DMS 273 (cell line): Measurements from ENCODE around the gene XRCC5.
"Not testable (repeated sequence)": the region's sequence is repeated elsewhere in the genome, so short reads cannot be mapped to it uniquely, and the experiment has no call there.

ENCODE experiments used
- DNase-seq: peaks from one replicate; lab custom pipeline; 2025; ENCODE audit not compliant: unreplicated experiment; lab: John Stamatoyannopoulos, UW

XRCC5 gene

DNA sequence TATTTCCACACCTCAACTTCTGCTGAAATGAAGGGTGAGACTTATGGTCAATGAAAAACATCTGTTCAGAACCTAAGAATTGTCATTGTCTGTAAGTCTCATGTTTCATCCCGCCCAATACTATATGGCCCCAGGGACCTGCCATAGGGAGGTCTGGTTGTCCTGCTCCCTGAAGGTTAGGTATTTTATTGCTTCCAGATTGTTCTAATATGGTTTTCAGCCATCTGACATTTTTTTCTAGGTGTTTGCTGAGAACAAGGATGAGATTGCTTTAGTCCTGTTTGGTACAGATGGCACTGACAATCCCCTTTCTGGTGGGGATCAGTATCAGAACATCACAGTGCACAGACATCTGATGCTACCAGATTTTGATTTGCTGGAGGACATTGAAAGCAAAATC lies 7.3 kb downstream of the XRCC5 start:
- peak; percentile 11 for DNase-seq

DNA sequence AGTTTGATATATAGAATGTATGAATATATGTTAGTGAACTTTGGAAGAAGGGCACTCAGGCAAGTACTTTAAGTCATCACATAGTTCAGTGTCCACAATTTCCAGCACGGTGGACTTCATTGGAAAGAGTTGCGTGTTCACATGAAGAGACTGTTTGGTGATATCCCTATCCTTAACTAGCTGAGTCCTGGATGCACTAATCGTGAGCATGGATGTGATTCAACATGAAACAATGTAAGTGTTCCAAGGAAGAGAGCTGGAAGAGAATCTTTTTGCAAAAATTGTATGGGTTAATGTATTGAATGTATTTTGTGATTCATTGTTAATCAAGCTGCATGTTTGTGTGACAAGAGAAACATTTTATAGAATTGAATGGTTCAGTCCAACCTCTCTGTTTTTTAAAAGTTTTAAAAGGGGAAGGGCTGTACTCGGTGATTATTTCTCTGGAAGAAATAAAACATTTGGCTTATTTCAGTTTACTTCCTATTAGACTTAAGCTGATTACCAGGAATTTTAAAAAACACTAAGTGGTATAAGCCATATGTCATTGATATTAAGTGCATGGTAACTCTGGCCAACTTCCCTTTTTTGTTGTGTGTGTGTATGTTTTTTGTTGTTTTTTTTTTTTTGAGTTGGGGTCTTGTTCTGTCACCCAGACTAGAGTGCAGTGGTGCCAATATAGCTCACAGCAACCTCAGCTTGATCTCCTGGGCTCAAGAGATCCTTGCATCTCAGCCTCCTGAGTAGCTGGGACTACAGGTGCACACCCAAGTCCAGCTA lies 8.6 kb downstream of the XRCC5 start:
- DNase-seq: no peak

DNA sequence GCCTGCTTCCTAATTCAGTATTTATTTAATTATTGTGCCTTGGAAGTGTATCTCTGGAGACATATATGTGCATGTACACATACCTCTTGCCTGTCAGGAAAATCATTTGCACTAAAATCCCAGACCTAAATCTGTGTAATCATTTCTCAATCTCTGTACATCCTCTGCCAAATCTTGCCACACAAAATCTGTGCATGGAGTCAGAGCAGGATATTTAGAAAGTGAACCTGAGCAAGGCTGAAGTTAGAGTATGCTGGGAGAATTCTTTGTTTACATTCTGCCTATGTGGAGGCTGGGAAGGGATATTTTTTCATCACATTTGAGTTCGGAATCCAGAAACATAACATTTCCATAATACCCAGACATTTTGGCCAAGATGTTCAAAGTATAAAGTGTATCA lies 9.3 kb downstream of the XRCC5 start:
- no peak for DNase-seq

DNA sequence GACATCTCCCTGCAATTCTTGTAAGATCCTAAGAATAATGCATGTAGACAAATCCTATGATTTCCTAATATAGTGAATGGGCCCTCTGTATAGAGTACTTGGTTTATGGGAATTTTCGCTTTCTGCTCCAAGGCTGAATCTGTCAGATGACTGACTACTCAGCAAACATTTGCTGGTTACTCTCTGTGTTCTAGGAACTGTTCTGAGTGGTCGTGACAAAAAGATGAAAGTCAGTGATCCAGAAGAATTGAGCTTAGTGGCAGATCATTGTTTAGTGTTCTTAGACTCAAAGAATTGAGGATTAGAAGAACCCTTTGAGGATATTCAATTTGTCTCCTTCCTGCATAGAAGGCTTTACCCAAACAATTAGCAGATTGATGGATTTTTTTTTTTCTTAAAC lies 10.0 kb downstream of the XRCC5 start:
- DNase-seq: no peak

GRCh38 chr2:216119986-216120385 lies 10.8 kb downstream of the XRCC5 start:
- no peak for DNase-seq

DNA sequence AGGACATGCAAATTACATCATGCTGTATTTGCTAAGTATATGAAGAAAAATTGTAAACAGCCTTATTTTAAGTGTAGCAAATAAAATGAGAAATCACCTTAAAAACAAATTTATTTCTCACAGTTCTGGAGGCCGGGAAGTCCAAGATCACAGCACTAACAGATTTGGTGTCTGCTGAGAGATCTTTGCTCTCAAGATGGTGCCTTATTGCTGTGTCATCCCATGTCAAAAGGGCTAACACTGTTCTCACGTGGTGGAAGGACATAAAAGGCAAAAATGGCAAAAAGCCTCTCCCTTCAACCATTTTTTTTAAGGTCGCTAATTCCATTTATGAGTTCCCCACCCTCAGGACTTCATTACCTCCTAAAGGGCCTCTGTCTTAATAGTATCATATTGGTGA lies 12.1 kb downstream of the XRCC5 start:
- DNase-seq: no peak

GRCh38 chr2:216126943-216127342 lies 17.8 kb downstream of the XRCC5 start:
- DNase-seq: no peak

- DNase-seq: peak; percentile 86
These were observed 21.3 kb downstream of the XRCC5 start for GRCh38 chr2:216130346-216130971.

DNA sequence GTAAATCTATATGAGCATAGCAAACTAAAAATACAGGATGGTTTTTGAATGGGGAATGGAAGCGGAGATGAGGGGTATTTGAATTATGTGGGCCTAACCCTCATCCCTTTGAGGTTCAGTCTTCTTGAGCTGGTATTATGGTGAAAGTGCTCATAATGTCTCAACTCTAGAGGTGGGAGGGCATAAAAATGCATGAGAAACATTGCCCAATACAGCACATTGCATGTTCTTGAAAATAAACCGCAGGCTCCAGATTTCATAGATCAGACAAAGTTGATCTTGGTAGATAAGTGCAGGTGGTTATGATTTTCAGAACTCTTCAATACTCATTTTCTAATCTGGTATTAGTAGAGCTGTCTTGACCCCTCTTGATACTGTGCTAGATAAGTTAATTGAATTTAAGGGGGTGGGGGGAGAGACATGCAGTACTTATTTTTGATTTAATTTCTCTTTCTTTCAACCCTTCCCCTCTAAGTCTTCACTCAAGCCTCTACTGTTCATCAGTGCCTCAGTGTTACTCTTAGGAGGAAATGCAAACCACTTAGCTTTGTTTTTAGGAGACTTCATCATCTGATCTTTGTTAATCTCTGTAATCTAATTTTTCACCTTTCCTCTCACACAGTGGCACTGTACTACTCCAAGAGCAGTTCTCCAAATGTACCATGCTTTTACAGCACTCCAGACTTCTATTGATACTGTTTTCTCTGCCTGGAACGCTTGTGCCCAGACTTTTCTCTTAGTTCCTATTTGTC lies 22.2 kb downstream of the XRCC5 start:
- no peak for DNase-seq

- DNase-seq: no peak
These were observed 23.4 kb downstream of the XRCC5 start for GRCh38 chr2:216132585-216132984.

DNA sequence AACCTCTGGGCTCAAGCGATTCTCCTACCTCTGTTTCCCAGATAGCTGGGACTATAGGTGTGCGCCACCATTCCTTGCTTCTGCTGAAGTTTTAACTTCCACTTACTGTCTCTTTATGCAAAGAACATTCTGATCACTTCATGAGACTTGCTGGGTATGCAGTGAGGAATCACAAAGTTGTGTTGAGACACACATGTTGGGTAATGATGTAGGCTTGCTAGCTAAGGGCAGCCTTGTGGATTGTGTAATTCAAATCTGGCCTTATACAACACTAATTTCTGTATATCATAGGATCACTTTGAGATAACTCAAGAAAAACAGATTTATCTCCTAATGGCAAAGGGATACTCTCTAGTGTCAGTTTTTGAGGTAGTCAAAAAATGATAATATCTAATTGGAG lies 24.2 kb downstream of the XRCC5 start:
- DNase-seq: no peak

DNA sequence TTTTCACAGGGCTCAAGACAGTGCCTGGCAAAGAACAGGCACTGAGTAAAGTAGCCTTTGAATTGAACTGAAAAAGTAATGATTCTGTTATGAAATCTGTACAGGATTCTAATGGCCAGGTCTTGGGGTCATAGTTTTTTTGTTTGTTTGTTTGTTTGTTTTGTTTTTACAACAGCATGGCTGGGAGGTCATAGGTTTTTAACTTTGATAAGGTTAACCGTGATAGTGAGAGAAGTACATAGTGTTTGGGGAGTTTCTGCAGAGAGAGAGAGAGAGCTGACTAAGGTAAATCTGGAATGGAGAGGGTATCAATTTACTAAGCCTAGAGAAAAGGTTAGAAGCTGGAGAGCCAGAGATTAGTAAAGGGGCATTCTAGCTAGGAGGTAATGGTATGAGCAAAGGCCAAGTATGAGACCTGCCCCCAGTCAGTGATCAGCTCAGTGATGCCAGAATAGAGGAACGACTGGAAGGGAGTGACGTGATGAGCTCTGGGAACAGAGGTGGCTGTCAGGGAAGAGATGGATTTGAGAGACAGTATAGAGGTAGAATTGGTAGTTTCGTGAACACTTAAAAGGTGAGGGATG lies 25.9 kb downstream of the XRCC5 start:
- no peak for DNase-seq

DNA sequence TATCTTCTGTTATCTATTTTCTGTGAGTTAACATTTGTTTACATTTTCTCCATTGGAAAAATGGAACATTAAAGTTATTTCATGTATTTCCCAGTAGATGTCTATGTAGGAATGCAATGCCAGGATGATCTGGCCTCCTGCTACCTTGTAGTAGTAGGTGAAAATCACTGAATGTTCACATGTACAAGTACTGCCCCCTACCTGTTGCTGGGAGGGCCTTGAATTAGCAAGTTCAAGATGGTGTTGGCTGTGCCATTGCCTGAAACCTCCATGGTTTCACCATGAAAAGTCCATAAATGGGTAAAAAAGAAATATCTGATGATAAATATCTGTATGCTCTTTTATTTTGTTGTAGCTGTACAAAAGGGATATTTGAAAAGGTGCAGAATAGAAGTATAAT lies 30.7 kb downstream of the XRCC5 start:
- DNase-seq: peak; percentile 54

DNA sequence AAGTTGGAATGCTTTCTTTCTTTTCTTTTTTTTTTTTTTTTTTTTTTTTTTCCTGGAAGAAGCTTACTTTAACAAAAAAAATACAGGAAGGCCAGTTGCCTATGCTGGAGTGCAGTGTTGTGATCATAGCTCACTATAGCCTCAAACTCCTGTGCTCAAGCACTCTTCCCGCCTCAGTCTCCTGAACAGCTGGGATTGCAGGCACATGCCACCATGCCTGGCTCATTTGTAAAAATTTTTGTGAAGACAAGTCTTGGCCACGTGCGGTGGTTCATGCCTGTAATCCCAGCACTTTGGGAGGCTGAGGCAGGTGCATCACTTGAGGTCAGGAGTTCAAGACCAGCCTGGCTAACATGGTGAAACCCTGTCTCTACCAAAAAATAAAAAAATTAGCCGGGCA lies 32.4 kb downstream of the XRCC5 start:
- not testable (repeated sequence) for DNase-seq

DNA sequence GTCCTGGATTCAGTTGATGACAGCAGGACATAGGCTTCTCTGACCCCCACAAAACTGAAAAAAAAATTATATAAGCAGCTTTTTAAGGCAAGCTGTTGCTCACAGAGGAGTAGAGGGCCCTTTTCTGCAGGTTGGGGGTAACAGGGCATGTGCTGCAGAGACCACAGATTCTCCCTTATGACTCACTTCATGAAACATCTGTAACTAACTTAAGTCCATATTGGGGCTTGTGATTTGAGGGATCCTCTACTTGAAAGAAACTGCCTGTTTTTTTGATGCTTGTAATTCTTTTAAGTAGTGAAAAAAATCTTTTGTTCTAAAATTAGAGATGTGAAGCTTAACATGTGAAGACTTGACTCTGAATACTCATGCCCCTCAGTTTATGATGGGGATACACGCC lies 33.4 kb downstream of the XRCC5 start:
- no peak for DNase-seq

DNA sequence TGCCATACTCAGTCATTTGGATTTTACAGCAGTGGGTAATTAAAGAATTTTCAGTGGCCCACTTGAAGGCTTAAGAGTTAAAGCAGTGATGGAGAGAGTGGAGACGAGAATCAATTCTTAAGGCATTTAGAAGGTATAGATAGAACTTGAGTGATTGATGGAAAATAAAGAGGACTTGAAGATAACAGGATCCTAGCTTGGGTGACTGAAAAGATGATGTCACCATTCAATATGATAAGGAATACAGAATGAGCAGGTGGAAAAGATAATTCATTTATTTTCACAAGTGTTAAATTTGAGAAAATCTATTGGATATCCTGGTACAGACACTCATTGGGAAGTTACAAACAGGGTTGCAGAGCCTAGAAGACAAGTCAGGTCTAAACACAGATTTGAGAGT lies 35.2 kb downstream of the XRCC5 start:
- DNase-seq: no peak

GRCh38 chr2:216144857-216145256 lies 35.7 kb downstream of the XRCC5 start:
- DNase-seq: no peak

GRCh38 chr2:216146573-216146972 lies 37.4 kb downstream of the XRCC5 start:
- no peak for DNase-seq

GRCh38 chr2:216147172-216148131 lies 38.3 kb downstream of the XRCC5 start:
- DNase-seq: no peak

- DNase-seq: no peak
These were observed 39.8 kb downstream of the XRCC5 start for GRCh38 chr2:216148983-216149382.

DNA sequence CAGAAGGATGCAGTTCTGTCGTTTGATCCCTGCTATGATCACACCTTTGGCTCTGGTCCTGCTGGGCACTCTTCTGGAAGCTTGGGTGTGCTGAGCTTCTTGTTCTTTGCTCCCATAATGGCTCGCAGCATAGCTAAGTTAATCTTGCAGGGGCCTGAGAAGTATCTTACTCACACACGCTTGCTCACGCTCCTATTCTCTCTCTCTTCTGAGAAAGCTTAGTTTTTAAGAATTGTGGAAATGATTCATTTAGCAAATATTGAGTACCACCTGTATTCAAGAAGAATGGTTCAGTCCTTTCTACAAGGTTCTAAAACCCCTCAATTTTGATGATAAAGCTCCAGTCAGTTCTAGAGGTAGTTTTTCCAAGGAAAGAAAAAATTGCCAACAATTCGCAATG lies 40.6 kb downstream of the XRCC5 start:
- no peak for DNase-seq
